Karpas-422 (cell line): ENCODE results near the gene DCTD. TPM values are rescaled to one million over a fixed set of nuclear protein-coding genes. Genes with fewer than 3 reads are reported as not detected.

Experiments
- DNase-seq: peaks from one replicate; pipeline ENCODE4 v3.0.0-alpha.2; 2015
- H2AFZ ChIP-seq: fragments of 200-600 bp; sonication (generic); 2 replicates; pipeline ENCODE4 v1.6.1; 2014; ENCODE audit warnings: antibody characterized with exemption, low read length, mixed read lengths
- H3K27ac ChIP-seq: fragments of 200-600 bp; sonication (generic); 2 replicates; pipeline ENCODE4 v1.5.1; 2014; ENCODE audit warnings: mild to moderate bottlenecking, low read length, moderate library complexity
- H3K27me3 ChIP-seq: fragments of 200-600 bp; sonication (generic); 2 replicates; pipeline ENCODE4 v1.6.1; 2014; ENCODE audit warnings: low read length, mixed read lengths
- H3K36me3 ChIP-seq: fragments of 200-600 bp; sonication (generic); 2 replicates; pipeline ENCODE4 v1.6.1; 2014; ENCODE audit warnings: low read length, mixed read lengths; ENCODE audit not compliant: insufficient read depth
- H3K4me1 ChIP-seq: fragments of 200-600 bp; sonication (generic); 2 replicates; pipeline ENCODE4 v1.6.1; 2014; ENCODE audit warnings: mild to moderate bottlenecking, low read length, mixed read lengths
- H3K4me2 ChIP-seq: fragments of 200-600 bp; sonication (generic); 2 replicates; pipeline ENCODE4 v1.6.1; 2014; ENCODE audit warnings: low read length, low read depth, mild to moderate bottlenecking; ENCODE audit not compliant: poor library complexity, severe bottlenecking
- H3K4me3 ChIP-seq: fragments of 200-600 bp; sonication (generic); 2 replicates; pipeline ENCODE4 v1.5.1; 2014; ENCODE audit warnings: mild to moderate bottlenecking, antibody characterized with exemption, low read length, mixed read lengths
- H3K79me2 ChIP-seq: fragments of 200-600 bp; sonication (generic); 2 replicates; pipeline ENCODE4 v1.6.1; 2014; ENCODE audit warnings: mild to moderate bottlenecking, low read length, mixed read lengths
- H3K9ac ChIP-seq: fragments of 200-600 bp; sonication (generic); 2 replicates; pipeline ENCODE4 v1.6.0; 2014; ENCODE audit warnings: low read length
- H3K9me2 ChIP-seq: fragments of 200-600 bp; sonication (generic), shearing (Covaris generic); replicated peaks from 2 replicates; pipeline ENCODE4 v1.6.0; 2014; ENCODE audit warnings: mild to moderate bottlenecking, low read length, moderate library complexity; ENCODE audit not compliant: insufficient read depth
- H3K9me3 ChIP-seq: fragments of 300-700, 200-600 bp; sonication (generic); 2 replicates; pipeline ENCODE4 v1.6.1; 2014; ENCODE audit warnings: low read length, mixed read lengths
- H4K20me1 ChIP-seq: fragments of 200-600 bp; sonication (generic); 2 replicates; pipeline ENCODE4 v1.6.1; 2014; ENCODE audit warnings: mild to moderate bottlenecking, antibody characterized with exemption, low read length, low read depth; ENCODE audit not compliant: insufficient read depth
- total RNA-seq: library from RNA; depleted of rRNA; stranded (reverse); fragments of >200 nt; shearing (Covaris generic); gene quantifications from 2 replicates; pipeline ENCODE4 v1.2.3, GENCODE V29; 2014; ENCODE audit warnings: low replicate concordance

Gene DCTD
- total RNA-seq, 1 experiment from 2014 or later = 12.1 TPM

DNA sequence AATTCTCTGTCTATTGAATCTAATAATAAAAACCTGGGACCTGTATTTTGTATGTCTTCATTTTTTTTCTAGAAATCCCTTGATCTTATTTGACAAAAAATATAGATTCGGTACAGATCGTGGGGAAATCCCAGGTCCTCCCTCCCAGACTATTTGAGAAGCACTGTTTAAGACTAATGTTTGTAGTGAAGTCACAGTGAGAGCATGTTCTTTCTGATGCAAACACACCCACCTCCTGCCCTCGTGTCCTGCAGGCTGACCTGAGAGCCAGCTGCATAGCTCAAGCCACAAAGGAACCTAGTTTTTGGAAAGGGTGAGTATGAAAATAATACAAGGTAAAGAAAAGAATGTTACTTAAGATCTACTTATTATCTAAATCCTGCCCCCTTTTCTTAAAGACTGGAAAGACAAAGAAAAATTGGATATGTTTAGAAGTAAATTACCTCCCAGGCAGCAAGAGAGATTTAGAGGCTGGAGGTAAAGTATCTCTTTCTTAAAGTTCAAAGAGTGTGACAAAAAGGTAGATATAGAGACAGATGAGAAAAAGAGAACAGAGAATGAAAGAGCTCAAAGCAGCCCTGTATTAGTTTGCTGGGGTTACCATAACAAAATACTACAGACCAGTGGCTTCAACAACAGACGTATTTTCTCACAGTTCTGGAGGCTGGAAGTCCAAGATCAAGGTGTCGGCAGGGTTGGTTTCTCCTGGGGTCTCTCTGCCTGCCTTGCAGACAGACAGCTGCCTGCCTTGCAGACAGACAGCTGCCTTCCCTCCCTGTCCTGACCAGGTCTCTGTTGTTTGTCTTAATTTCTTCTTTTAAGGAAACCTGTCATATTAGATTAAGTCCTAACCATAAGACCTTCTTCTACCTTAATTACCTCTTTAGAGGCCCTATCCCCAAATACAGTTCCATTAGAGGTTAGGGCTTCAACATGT, 20.4 kb upstream of the DCTD start:
- Histone ChIP-seq H3K27ac (no peak overlapping the region), H3K4me3 (no peak overlapping the region), H4K20me1 (no peaks in the 10 kb centered on the region), H3K36me3 (no peaks in the 10 kb centered on the region), H3K79me2 (no peaks in the 10 kb centered on the region), H3K4me2 (no peak overlapping the region), H3K9me2 (no peaks in the 10 kb centered on the region), H3K27me3 (no peaks in the 10 kb centered on the region), H3K4me1 (no peaks in the 10 kb centered on the region), H2AFZ (no peak overlapping the region), H3K9ac (no peak overlapping the region), H3K9me3 (no peaks in the 10 kb centered on the region)
- no peak for DNase-seq

DNA sequence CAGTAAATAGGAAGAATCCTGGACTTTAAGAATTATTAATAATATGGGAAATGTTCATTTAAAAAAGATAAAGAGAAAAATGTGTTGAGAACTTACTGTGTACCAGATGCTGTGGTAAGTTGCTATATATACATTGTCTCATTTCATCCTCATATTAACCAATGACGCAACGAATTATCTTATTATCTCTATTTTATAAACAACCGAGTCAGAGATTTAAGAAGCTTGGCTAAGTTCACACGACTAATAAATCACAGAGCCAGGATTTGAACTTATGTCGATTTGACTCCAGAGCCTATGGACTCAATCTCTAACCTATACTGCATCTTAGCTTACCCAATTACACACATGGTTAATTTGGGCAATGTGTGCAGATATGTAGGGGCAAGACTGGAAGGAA, 15.5 kb upstream of the DCTD start:
- Histone ChIP-seq H3K4me3 (no peak overlapping the region), H3K9me3 (no peaks in the 10 kb centered on the region)

GRCh38 chr4:182931691-182932345, 14.6 kb upstream of the DCTD start:
- Histone ChIP-seq H3K9ac (no peak overlapping the region), H2AFZ (no peak overlapping the region), H3K4me2 (no peak overlapping the region), H3K36me3 (no peaks in the 10 kb centered on the region), H3K9me3 (no peaks in the 10 kb centered on the region), H3K4me1 (no peaks in the 10 kb centered on the region), H4K20me1 (no peaks in the 10 kb centered on the region), H3K4me3 (no peak overlapping the region), H3K79me2 (no peaks in the 10 kb centered on the region), H3K27me3 (no peaks in the 10 kb centered on the region), H3K9me2 (no peaks in the 10 kb centered on the region), H3K27ac (no peak overlapping the region)
- no peak for DNase-seq

More for the DNA sequence above, 15.5 kb upstream of the DCTD start:
- H3K9ac ChIP-seq = no peak overlapping the region
- H3K27ac ChIP-seq = no peak overlapping the region
- DNase-seq = no peak
- H4K20me1 ChIP-seq = no peaks in the 10 kb centered on the region
- no peak overlapping the region for H2AFZ ChIP-seq
- no peaks in the 10 kb centered on the region for H3K9me2 ChIP-seq
- no peaks in the 10 kb centered on the region for H3K79me2 ChIP-seq
- no peaks in the 10 kb centered on the region for H3K27me3 ChIP-seq
- no peaks in the 10 kb centered on the region for H3K36me3 ChIP-seq
- no peaks in the 10 kb centered on the region for H3K4me1 ChIP-seq
- H3K4me2 ChIP-seq = no peak overlapping the region

GRCh38 chr4:182930889-182931288, 13.7 kb upstream of the DCTD start:
- H3K4me1 ChIP-seq = no peaks in the 10 kb centered on the region
- no peaks in the 10 kb centered on the region for H3K36me3 ChIP-seq
- no peak overlapping the region for H3K4me2 ChIP-seq
- DNase-seq = no peak
- H3K79me2 ChIP-seq = no peaks in the 10 kb centered on the region
- no peaks in the 10 kb centered on the region for H3K27me3 ChIP-seq
- no peak overlapping the region for H2AFZ ChIP-seq
- no peaks in the 10 kb centered on the region for H4K20me1 ChIP-seq
- no peak overlapping the region for H3K9ac ChIP-seq
- no peaks in the 10 kb centered on the region for H3K9me3 ChIP-seq
- no peaks in the 10 kb centered on the region for H3K9me2 ChIP-seq
- H3K27ac ChIP-seq = no peak overlapping the region
- no peak overlapping the region for H3K4me3 ChIP-seq

GRCh38 chr4:182929296-182929695, 12.1 kb upstream of the DCTD start:
- Histone ChIP-seq H3K79me2 (no peaks in the 10 kb centered on the region), H3K4me3 (no peak overlapping the region), H3K27ac (no peak overlapping the region), H3K9me3 (no peaks in the 10 kb centered on the region), H3K4me1 (no peaks in the 10 kb centered on the region), H4K20me1 (no peaks in the 10 kb centered on the region), H3K9me2 (no peaks in the 10 kb centered on the region), H3K4me2 (no peak overlapping the region), H3K9ac (no peak overlapping the region), H2AFZ (no peak overlapping the region), H3K27me3 (no peaks in the 10 kb centered on the region), H3K36me3 (no peaks in the 10 kb centered on the region)
- DNase-seq = no peak

DNA sequence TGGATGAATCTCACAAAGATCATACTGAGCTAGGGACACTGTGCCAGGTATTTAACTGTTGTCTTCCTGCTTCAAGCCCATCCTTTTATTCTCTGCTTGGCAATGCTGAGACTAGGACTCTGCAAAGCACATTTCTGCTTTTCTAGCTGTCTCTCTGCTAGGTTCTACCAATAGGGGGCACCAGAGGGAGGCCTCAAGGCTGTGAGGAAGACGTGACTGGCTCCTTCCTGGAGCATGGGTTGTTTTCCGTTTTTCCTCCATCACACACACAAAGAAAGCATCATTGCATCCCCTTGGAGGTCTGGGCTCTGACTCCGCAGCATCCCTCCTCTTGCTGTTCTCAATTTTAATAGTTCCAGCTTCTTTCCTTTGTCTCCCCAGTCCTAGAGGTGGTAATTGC, 10.9 kb upstream of the DCTD start:
- Histone ChIP-seq H3K4me3 (no peak overlapping the region), H3K36me3 (no peaks in the 10 kb centered on the region), H3K4me2 (no peak overlapping the region), H3K27me3 (no peaks in the 10 kb centered on the region), H3K4me1 (no peaks in the 10 kb centered on the region), H3K9ac (no peak overlapping the region), H4K20me1 (no peaks in the 10 kb centered on the region), H3K9me3 (no peaks in the 10 kb centered on the region), H3K9me2 (no peaks in the 10 kb centered on the region), H3K79me2 (no peaks in the 10 kb centered on the region), H3K27ac (no peak overlapping the region), H2AFZ (no peak overlapping the region)
- no peak for DNase-seq

DNA sequence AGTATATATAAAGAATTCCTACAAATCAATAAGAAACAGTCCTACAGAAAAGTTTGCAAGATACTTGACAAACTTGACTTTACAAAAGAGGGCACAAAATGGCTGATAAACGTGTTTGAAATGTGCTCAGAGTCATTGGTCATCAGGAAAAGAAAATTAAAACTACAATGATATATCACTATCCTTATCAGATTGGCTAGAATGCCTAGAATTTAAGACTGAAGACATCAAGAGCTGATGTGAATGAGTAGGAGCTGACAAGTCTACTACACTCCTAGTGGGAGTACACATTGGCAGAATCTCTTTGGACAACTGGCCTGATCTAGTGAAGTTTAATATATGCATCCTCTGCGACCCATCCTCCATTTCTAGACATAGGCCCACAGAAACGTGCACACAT, 10.3 kb upstream of the DCTD start:
- H3K27me3 ChIP-seq = no peaks in the 10 kb centered on the region
- H3K4me2 ChIP-seq = no peak overlapping the region
- DNase-seq = no peak
- no peak overlapping the region for H3K9ac ChIP-seq
- H3K4me3 ChIP-seq = no peak overlapping the region
- H3K9me3 ChIP-seq = no peaks in the 10 kb centered on the region
- H3K9me2 ChIP-seq = no peaks in the 10 kb centered on the region
- H4K20me1 ChIP-seq = no peaks in the 10 kb centered on the region
- no peaks in the 10 kb centered on the region for H3K4me1 ChIP-seq
- no peak overlapping the region for H2AFZ ChIP-seq
- H3K79me2 ChIP-seq = no peaks in the 10 kb centered on the region
- no peak overlapping the region for H3K27ac ChIP-seq
- no peaks in the 10 kb centered on the region for H3K36me3 ChIP-seq

DNA sequence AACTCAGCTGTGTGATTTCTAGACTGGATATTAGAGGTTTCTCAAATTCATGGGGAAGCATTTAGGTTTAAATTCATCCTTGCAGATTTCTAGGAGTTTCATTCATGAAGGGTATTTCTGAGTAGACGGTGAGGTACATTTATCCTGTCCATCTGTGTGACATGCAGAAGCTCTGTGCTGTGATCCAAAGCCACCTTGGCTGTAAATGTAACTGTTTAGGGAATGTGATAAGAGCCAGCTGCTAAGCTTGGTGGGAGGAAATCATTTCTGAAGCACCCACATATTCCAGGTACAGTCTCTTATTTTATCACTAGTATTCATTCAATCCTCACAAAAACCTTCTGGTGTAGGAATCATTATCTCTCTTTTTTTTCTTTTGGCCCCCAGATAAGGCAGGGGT, 8.7 kb upstream of the DCTD start:
- H4K20me1 ChIP-seq = no peaks in the 10 kb centered on the region
- H3K4me1 ChIP-seq = no peaks in the 10 kb centered on the region
- H3K9ac ChIP-seq = no peak overlapping the region
- no peak overlapping the region for H3K27ac ChIP-seq
- no peaks in the 10 kb centered on the region for H3K36me3 ChIP-seq
- no peak for DNase-seq
- H3K9me3 ChIP-seq = no peaks in the 10 kb centered on the region
- no peaks in the 10 kb centered on the region for H3K9me2 ChIP-seq
- H3K4me2 ChIP-seq = no peak overlapping the region
- H3K27me3 ChIP-seq = no peaks in the 10 kb centered on the region
- H2AFZ ChIP-seq = no peak overlapping the region
- H3K79me2 ChIP-seq = no peaks in the 10 kb centered on the region
- no peak overlapping the region for H3K4me3 ChIP-seq
